HK-2 (cell line): ENCODE data around the gene TRIM49.
"Not testable (repeated sequence)": the region's sequence is repeated elsewhere in the genome, so short reads cannot be mapped to it uniquely, and the experiment has no call there.

Source experiments
- DNase-seq: peaks from one replicate; pipeline ENCODE4 v3.0.0-alpha.2; 2018; ENCODE audit not compliant: unreplicated experiment

Gene TRIM49

GRCh38 chr11:89808475-89808874, at the start of gene TRIM49:
TRIM49 (minus strand) TSS chr11:89808575; CDS start chr11:89804469, 4,106 bp downstream.
- not testable (repeated sequence) for DNase-seq

- DNase-seq, result not testable (repeated sequence)
Observed at GRCh38 chr11:89826694-89827093, 18.3 kb upstream of the TRIM49 start.

- DNase-seq, result not testable (repeated sequence)
Observed at GRCh38 chr11:89820008-89820407, 11.6 kb upstream of the TRIM49 start.

GRCh38 chr11:89813535-89813934, 5.2 kb upstream of the TRIM49 start:
- not testable (repeated sequence) for DNase-seq

- DNase-seq, result not testable (repeated sequence)
Observed at GRCh38 chr11:89787506-89788063, 20.8 kb downstream of the TRIM49 start.

DNA sequence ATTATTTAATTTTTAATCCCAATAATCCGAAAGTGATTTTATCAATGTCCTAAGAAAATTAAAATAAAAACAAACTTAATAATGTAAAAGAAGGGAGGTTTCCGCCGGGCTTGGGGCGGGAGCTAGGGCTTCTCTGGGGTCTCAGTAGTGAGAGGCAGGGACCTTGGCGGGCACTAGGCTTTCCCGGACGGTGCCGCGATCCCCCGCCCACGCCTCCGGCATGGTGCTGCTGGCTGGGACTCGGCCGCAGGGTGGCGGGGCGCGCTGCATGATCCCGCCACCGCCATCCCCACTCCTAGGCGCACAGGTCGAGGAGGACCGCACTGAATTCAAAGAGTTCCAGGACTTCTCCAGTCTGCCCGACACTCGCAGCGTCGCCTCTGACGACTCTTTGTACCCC, 22.6 kb downstream of the TRIM49 start:
- DNase-seq, result not testable (repeated sequence)

- DNase-seq, result not testable (repeated sequence)
Observed at GRCh38 chr11:89750822-89751221, 57.6 kb downstream of the TRIM49 start.
